Measurements from ENCODE around the gene CYB5R4.
"Not testable (repeated sequence)": the region's sequence is repeated elsewhere in the genome, so short reads cannot be mapped to it uniquely, and the experiment has no call there.

Gene CYB5R4

GRCh38 chr6:83917001-83917400, 57.5 kb downstream of the CYB5R4 start:
- no peak for DNase-seq

- no peak for DNase-seq
Measured at GRCh38 chr6:83920017-83920416, 60.5 kb downstream of the CYB5R4 start.

GRCh38 chr6:83921315-83921714, 61.8 kb downstream of the CYB5R4 start:
- DNase-seq = no peak

GRCh38 chr6:83927470-83927869, 68.0 kb downstream of the CYB5R4 start:
- DNase-seq = no peak

- no peak for DNase-seq
Measured at GRCh38 chr6:83928286-83928685, 68.8 kb downstream of the CYB5R4 start.

- DNase-seq = not testable (repeated sequence)
Measured at GRCh38 chr6:83946201-83946833, 86.8 kb downstream of the CYB5R4 start.

- DNase-seq = not testable (repeated sequence)
Measured at GRCh38 chr6:83947983-83948382, 88.5 kb downstream of the CYB5R4 start.

- DNase-seq = no peak
Measured at GRCh38 chr6:83948851-83949250, 89.4 kb downstream of the CYB5R4 start.

- not testable (repeated sequence) for DNase-seq
Measured at GRCh38 chr6:83951423-83951822, 91.9 kb downstream of the CYB5R4 start.

- DNase-seq = no peak
Measured at GRCh38 chr6:83952830-83953229, 93.3 kb downstream of the CYB5R4 start.

GRCh38 chr6:83954371-83954770, 94.9 kb downstream of the CYB5R4 start:
- DNase-seq = no peak

- DNase-seq = no peak
Measured at GRCh38 chr6:83958241-83958685, 98.8 kb downstream of the CYB5R4 start.

- peak; percentile 4 for DNase-seq
Measured at GRCh38 chr6:83960664-83961063, 101.2 kb downstream of the CYB5R4 start.

- DNase-seq = no peak
Measured at GRCh38 chr6:83962582-83962981, 103.1 kb downstream of the CYB5R4 start.

GRCh38 chr6:83966539-83966938, 107.0 kb downstream of the CYB5R4 start:
- DNase-seq = no peak

GRCh38 chr6:83970582-83970981, 111.1 kb downstream of the CYB5R4 start:
- DNase-seq = no peak

GRCh38 chr6:83974409-83975050, 115.0 kb downstream of the CYB5R4 start:
- DNase-seq = peak; percentile 47

GRCh38 chr6:83976037-83976755, 116.7 kb downstream of the CYB5R4 start:
- DNase-seq = no peak

GRCh38 chr6:83976871-83977270, 117.4 kb downstream of the CYB5R4 start:
- no peak for DNase-seq

GRCh38 chr6:83978324-83978734, 118.8 kb downstream of the CYB5R4 start:
- no peak for DNase-seq

- DNase-seq = no peak
Measured at GRCh38 chr6:83978997-83979396, 119.5 kb downstream of the CYB5R4 start.

GRCh38 chr6:83984411-83984810, 124.9 kb downstream of the CYB5R4 start:
- DNase-seq = no peak

GRCh38 chr6:83985308-83985713, 125.8 kb downstream of the CYB5R4 start:
- DNase-seq = no peak

GRCh38 chr6:83985715-83986114, 126.2 kb downstream of the CYB5R4 start:
- DNase-seq = no peak
